Ammon's horn (tissue), 1 donor: ENCODE measurements around the gene KLRF2.
"Not testable (repeated sequence)": the region's sequence is repeated elsewhere in the genome, so short reads cannot be mapped to it uniquely, and the experiment has no call there.

Experiments
- DNase-seq: peaks from one replicate; pipeline ENCODE4 v3.0.0-alpha.2; 2016; ENCODE audit warnings: low spot score

KLRF2 gene

GRCh38 chr12:9881246-9881645, at the start of gene KLRF2:
Gene KLRF2, plus strand, starts transcription at chr12:9881489. Its CDS starts 107 bp downstream, at chr12:9881596.
- DNase-seq: no peak

GRCh38 chr12:9831720-9832119, 49.6 kb upstream of the KLRF2 start:
- no peak for DNase-seq

- no peak for DNase-seq
These were observed 37.9 kb upstream of the KLRF2 start for GRCh38 chr12:9843407-9843806.

- DNase-seq: no peak
These were observed 32.4 kb upstream of the KLRF2 start for GRCh38 chr12:9848899-9849298.

GRCh38 chr12:9851050-9851449, 30.2 kb upstream of the KLRF2 start:
- DNase-seq: no peak

GRCh38 chr12:9851927-9852326, 29.4 kb upstream of the KLRF2 start:
- no peak for DNase-seq

- DNase-seq: no peak
These were observed 25.1 kb upstream of the KLRF2 start for GRCh38 chr12:9856151-9856550.

GRCh38 chr12:9856894-9857293, 24.4 kb upstream of the KLRF2 start:
- peak; percentile 14 for DNase-seq

- no peak for DNase-seq
These were observed 23.2 kb upstream of the KLRF2 start for GRCh38 chr12:9858135-9858534.

GRCh38 chr12:9864913-9865675, 16.2 kb upstream of the KLRF2 start:
- DNase-seq: no peak

GRCh38 chr12:9866860-9867269, 14.4 kb upstream of the KLRF2 start:
- DNase-seq: no peak

- no peak for DNase-seq
These were observed 13.8 kb upstream of the KLRF2 start for GRCh38 chr12:9867531-9867930.

- DNase-seq: no peak
These were observed 12.9 kb upstream of the KLRF2 start for GRCh38 chr12:9868311-9868801.

GRCh38 chr12:9868951-9869306, 12.4 kb upstream of the KLRF2 start:
- DNase-seq: no peak

- DNase-seq: no peak
These were observed 11.8 kb upstream of the KLRF2 start, which contains the start of gene CLEC2B for GRCh38 chr12:9869307-9870161. Gene CLEC2B, minus strand, starts transcription at chr12:9869354.

- DNase-seq: no peak
These were observed 10.9 kb upstream of the KLRF2 start for GRCh38 chr12:9870286-9870866.

GRCh38 chr12:9872162-9872561, 9.1 kb upstream of the KLRF2 start:
- DNase-seq: no peak

- DNase-seq: no peak
These were observed 8.5 kb upstream of the KLRF2 start for GRCh38 chr12:9872742-9873141.

- DNase-seq: not testable (repeated sequence)
These were observed 5.2 kb upstream of the KLRF2 start for GRCh38 chr12:9876120-9876519.

GRCh38 chr12:9880532-9881078, 684 bp upstream of the KLRF2 start:
- no peak for DNase-seq

- DNase-seq: no peak
These were observed 699 bp downstream of the KLRF2 start for GRCh38 chr12:9881988-9882387.

- DNase-seq: no peak
These were observed 1.9 kb downstream of the KLRF2 start for GRCh38 chr12:9883175-9883574.
